22Rv1 (cell line): ENCODE results near the gene FAM83G.

Experiments
- CTCF ChIP-seq: fragments of 450-650 bp; IDR thresholded peaks from 2 replicates; pipeline ENCODE4 v1.5.1; 2017; ENCODE audit warnings: mild to moderate bottlenecking
- ZFX ChIP-seq: fragments of 450-650 bp; IDR thresholded peaks from 2 replicates; pipeline ENCODE4 v1.6.1; 2017; ENCODE audit warnings: antibody characterized with exemption, borderline replicate concordance

DNA sequence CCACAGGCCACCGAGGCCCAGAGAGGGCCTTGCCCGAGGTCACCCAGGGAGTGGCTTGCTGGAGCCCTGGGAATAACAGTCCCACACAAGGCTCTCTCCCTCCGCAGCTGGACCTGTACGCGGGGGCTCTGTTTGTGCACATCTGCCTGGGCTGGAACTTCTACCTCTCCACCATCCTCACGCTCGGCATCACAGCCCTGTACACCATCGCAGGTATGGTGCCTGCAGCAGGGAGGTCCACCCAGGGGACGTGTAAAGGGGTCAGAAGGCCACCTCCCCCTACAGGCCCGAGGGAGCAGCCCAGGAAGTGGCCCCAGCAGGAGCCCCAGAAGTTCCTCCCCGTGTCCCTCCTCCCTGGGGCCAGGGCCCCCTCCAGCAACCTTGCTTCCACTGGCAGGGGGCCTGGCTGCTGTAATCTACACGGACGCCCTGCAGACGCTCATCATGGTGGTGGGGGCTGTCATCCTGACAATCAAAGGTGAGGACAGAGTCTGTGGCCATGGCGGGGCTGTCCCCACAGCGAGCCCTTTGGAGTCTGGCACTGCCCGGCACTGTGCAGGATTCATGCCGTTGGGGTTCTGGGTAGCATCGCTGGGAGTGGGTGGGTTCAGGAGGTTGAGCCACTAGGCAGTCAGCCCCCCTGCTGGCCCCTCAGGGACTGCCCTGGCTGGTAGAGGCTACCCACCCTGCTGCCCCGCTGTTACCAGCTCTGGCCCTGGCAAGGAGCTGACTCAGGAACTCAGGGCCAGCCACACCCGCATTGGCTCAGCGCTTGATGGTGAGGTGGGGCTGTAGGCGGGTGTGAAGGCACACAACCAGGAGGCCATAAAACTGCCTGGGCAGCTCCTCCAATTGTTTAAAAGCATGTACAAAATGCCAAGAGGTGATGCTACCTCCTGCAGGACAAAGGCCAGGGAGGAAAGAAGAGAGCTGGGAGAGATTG lies 35.3 kb downstream of the FAM83G start:
- TF ChIP-seq CTCF (no peak), ZFX (no peak)
